HG02973 (cell line): ENCODE results near the gene SLCO4C1.
A peak's percentile ranks its signal among the peaks of the same experiment; 100 is the strongest.
"Not testable (repeated sequence)": the region's sequence is repeated elsewhere in the genome, so short reads cannot be mapped to it uniquely, and the experiment has no call there.

Source experiments
- ATAC-seq: cut with Tn5 transposase; IDR thresholded peaks from one replicate; pipeline ENCODE4 v1.9.1; 2021; ENCODE audit warnings: moderate library complexity; ENCODE audit not compliant: unreplicated experiment

The SLCO4C1 gene, protein sequence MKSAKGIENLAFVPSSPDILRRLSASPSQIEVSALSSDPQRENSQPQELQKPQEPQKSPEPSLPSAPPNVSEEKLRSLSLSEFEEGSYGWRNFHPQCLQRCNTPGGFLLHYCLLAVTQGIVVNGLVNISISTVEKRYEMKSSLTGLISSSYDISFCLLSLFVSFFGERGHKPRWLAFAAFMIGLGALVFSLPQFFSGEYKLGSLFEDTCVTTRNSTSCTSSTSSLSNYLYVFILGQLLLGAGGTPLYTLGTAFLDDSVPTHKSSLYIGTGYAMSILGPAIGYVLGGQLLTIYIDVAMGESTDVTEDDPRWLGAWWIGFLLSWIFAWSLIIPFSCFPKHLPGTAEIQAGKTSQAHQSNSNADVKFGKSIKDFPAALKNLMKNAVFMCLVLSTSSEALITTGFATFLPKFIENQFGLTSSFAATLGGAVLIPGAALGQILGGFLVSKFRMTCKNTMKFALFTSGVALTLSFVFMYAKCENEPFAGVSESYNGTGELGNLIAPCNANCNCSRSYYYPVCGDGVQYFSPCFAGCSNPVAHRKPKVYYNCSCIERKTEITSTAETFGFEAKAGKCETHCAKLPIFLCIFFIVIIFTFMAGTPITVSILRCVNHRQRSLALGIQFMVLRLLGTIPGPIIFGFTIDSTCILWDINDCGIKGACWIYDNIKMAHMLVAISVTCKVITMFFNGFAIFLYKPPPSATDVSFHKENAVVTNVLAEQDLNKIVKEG

DNA sequence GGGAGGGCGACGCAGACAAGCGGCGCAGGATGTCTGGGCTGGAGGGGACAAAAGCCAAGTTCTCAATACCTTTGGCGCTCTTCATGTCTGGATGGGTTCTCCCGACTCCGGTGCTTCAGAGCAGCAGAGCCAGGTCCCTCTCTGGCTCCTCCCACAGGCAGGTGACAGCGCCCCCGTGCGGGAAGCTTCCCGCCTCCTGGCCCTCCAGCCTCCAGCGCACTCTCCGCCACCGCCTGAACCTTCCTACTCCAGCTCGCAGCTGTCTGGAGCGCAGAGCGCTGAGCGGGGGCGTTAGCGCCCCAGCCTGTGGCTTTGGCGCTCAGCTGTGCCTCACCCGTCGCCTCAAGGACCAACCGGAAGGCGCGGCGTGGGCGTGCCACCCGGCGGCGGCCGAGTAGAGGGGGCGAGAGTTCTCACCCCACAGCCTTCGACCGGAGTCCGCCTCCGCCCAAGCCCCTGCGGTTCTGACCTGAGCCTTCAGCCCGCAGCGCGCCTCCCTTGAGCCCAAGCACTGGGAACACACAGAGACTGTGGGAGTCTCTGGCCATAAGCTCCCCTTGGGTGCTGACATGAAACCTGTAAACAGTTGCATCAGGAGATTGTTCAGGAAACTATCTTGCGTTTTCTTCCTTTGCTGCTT is at the start of gene SLCO4C1:
Gene SLCO4C1 (minus strand): TSS at position 107 of the 640 bp plus-strand sequence. CDS start 22 bp downstream, at position 85.
- peak; percentile 93 for ATAC-seq

DNA sequence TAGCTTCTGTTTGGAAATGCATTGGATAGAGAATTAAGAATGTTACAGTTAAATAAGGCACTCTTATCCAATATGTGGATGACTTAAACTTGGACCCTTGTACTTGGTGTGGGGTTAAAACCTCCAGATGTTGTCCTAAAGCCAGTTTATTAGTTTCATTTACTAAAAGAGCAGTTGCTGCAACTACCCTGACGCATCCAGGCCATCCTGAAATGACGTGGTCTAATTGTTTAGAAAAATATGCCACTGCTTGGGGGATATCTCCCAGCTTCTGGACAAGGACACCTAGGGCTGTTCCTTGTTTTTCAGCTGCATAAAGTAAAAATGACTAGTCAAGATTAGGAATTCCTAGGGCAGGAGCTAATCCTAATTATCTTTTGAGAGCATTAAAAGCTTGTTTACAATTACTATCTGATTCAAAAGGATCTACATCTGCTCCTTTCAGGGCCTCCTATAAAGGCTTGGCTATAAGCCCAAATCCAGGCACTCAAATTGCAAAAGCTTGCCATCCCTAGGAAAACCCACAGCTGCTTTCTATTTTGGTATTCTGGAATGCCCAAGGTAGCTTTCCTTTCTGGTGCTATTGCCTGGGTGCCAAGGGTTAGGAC is 45.7 kb upstream of the SLCO4C1 start:
- ATAC-seq = no peak

DNA sequence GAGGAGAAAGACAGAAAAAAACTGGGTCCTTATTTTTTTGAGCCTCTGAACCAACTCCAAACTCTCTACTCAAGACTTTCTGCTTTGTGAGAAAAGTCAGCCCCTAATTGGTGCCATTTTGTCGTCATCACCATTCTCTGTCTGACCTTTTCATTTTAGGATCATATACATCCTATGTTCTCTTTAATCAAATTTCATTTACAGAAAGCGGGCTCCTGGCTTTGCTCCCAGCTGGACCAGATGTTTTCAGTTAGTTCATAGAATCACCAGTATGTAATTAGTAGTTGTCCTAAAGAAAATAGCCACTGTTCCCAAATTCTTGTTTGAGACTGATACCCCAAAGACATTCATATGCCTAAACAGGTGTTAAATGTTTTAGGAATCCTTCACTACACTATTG is 28.6 kb upstream of the SLCO4C1 start:
- ATAC-seq = no peak

DNA sequence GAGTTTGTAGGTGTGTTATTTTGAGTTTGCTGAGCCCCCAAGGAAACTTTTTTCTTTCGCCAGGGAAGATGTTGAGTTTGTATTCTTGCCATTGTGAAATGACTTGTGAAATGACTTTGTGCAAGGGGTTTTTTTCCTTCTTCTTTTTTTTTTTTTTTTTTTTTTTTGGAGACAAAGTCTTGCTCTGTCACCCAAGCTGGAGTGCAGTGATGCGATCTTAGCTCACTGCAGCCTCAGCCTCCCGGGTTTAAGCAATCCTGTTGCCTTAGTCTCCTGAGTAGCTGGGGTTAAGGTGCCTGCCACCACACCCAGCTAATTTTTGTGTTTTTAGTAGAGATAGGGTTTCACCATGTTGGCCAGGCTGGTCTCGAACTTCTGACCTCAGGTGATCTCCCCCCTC is 22.7 kb upstream of the SLCO4C1 start:
- ATAC-seq = not testable (repeated sequence)

DNA sequence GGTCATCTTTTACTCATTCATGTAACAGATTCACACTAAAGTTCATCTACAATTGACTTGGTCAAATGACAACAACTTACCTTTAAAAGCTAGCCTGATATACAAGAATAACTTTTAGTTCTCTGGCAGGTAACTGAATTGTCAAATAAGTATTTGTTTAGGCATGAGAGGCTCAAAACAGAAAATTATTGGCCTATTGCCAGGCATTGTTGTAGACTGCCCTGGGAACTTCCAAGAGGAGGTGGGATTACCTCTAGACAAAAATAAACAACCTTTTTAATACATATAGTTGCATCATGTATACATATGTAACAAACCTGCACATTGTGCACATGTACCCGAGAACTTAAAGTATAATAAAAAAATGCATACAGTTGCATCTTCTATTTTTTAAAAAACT is 18.2 kb upstream of the SLCO4C1 start:
- no peak for ATAC-seq

DNA sequence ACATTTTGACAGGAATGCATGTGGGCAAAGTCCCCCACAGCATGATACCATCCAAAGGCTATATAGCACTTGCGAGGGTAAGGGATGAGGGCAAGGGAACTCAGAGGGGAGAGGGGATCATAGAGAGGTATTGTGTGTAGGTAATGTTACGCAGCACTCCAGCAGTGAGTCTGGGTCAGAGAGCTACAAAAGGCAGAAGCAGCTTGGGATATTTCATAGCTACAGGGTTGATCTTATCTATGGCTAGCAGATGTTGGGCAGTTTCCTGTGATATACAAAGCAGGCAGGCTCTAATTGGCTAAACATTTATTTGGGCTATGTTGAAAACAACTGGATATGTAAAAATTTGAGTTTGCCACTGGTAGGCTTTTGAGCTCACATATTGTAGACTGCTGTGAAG is 17.8 kb upstream of the SLCO4C1 start:
- ATAC-seq = no peak

DNA sequence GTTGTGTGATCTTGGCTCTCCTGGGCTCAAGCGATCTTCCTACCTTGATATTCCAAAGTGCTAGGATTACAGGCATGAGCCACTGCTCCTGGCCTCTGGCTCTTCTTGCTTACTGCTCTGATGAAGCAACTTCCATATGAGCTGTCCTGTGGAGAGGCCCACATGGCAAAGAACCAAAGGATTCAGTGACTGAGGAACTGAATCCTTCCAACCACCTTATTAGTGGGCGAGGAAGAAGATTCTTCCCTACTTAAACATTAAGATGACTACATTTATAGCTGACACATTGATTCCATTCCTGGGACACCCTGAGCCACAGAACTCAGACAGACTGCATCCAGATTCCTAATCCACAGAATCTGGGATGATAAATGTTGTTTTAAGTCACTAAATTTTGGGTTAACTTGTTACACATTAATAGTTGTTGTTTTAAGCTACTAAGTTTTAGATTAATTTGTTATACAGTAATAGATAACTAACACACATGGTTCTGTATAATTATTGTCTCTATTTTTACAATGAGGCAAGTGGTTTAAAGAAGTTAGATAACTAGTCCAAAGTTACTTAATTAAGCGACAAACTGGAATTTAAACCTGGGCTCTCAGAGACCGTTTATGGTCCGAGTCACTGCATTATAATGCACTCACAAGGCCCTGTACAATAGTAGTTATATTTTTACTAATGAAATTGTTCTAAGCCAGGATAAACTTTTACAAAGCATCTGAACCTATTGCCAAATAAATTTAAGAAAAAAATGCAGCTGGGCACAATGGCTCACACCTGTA is 16.7 kb upstream of the SLCO4C1 start:
- ATAC-seq = no peak

DNA sequence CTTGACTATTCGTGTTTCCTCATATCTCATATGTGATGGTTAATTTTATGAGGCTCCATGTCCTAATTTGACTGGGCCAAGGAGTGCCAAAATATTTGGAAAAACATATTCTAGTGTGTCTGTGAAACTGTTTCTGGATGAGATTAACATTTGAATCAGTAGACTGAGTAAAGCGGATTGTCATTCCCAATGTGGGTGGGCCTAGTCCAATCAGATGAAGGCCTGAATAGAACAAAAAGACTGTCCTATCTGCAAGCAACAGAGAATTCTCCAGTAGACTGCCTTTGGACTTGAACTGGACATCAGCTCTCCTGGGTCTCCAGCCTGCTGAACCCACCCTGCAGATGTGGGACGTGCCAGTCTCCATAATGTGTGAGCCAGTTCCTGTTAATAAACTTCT is 13.5 kb upstream of the SLCO4C1 start:
- ATAC-seq = no peak

DNA sequence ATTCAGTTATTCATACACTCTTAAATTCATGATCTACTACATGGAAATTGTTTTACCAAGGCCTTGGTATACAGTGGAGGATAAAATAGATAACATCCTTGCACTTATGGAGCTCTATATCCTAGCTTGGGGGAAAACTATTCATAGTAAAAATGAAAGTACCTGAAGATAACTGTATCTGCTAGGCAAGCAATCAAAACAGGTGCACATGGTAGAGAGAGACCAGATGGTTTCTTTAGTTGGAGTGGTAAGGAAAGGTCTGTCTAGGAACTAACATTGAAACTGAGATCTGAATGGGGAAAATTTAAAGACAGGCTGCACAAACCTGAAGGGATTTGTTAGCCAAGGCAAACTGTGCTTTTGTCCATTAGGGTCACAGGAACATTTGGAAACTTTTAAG is 11.1 kb upstream of the SLCO4C1 start:
- ATAC-seq = no peak

DNA sequence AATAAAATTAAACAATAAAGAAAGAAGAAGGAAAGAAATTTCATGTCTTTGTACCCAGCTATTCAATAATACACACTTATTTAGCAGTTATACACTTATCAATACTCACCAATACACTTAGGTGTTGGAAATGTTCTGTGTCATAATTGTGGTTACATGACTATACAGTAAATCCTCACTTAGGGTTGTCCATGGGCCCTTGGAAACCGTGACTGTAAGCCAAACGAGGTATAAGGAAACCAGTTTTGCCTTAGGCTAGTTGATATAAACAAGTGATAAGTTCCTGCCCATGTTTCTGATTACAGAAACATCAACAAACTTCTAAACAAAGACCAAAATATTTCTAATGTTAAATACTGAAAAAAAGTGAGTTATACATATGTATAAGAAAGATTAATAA is 10.0 kb upstream of the SLCO4C1 start:
- ATAC-seq = no peak

DNA sequence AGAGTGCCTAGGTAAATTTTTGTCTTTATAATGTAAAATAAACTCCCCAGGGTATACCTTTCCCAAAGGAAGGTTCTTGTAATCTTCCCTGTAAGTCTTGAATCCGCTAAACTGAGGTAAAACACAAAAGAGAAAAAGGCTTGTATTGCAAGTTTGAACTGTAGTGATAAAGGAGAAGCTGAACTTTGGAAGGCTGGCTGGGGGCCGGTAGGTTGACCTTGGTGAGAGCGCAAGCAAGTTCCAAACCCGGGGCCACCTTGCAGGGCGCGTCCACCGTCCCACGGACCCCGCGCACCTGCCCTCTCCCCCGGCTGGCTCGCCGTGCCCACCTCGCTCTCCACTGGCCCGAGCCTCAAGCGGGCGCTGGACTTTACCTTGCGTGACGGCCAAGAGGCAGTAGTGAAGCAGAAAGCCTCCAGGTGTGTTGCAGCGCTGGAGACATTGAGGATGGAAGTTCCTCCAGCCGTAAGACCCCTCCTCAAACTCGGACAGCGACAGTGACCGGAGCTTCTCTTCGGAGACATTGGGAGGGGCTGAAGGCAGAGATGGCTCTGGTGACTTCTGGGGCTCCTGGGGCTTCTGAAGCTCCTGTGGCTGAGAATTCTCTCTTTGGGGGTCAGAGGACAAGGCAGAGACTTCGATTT is 428 bp downstream of the SLCO4C1 start:
- peak; percentile 4 for ATAC-seq

DNA sequence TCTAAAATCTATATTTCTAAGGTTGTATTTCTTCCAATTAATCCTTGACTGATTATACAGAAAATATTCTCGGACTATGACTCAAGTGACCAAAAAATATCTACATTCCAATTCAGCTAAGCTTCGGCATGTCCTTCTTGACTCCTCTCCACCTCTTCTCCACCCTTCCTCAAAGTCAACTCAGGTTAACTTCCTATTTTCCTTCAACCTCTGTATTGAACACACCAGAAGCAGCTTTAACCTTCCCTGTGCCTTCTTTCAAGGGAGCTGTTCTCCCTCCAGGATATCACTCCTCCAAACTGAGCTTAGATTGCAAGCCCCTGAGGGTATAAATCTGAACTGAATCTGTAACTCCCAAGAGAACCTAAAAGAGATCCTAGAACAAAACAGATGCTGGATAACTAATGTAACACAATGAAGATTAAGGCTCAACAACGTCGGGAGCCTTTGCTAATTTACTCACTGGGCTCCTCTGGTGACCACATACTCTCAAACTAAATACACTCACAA is 1.1 kb downstream of the SLCO4C1 start:
- ATAC-seq = no peak

DNA sequence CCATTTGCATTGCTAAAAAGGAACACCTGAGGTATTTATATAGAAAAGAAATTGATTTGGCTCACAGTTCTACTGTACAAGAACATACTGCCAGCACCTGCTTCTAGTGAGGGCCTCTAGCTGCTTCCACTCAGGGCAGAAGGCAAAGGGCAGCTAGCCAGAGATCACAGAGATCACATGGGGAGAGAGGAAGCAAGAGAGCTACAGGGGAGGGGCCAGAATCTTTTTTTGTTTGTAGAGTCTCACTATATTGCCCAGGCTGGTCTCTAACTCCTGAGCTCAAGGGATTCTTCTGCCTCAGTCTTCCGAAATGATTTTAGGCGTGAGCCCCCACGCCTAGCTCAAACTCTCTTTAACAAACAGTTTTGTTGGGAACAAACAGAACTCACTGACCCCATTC is 6.1 kb downstream of the SLCO4C1 start:
- ATAC-seq = no peak

DNA sequence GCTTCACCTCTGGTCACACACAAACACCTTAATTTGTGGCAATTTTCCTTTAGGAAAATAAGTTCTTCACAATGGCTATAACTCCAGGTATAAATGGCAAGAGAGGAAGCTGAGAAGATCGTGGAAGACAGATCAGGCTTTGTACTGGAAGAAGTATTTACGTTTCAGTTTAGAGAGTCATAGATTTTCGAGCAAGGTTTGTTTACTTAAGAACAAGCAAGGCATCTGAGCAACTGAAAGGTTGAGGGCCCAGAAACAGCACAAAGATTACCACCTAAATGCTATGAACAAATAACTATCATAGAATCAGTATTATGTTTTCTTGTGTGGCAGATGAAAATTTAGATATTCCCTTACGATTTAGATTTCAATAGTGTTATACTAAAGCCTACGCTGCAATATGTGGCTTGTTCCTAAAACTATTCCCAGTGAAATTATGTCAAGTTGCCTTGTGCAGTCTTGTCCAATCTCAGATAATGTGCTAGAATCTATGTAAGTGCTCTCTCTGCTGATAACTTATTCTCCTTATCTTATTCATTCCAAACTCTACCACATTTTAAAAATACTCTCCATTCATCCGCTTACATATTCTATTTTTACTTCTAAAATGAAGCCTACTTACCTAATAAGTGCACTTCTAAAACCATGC is 6.7 kb downstream of the SLCO4C1 start:
- ATAC-seq = no peak

DNA sequence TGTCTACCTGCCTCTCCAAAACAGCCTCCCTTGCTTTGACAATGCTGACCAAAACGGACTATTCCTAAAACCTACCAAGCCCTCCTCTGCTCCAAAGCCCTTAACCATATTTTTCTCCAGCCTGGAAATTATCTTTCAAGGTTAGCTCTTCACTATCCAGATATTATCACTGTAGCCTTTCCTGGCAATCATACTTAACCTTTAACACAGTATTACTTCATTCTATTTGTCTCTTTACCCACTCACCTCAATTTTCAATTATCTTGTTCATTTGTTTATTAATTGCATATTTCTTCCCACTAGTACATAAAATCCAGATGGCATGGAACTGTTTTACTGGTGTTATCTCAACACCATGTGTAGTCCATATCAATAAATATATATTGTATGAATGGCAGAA is 7.5 kb downstream of the SLCO4C1 start:
- ATAC-seq = no peak

DNA sequence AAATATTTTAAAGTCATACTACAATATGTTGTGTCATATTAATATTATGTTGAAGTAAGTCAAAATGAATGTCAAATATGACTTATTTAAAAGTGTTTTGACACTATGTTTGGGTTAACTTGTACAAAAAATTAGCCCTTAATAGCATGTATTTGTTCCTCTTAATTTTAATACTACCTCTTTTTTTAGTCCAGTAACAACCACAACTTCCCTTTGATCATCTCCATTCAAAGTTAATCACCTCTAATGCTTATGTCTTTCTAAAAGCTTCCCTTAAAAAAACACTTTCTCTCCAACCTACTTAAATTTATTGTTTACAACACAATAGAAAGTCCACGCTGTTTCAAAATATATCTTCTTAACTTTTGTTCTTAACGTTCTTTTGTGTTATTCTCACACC is 9.6 kb downstream of the SLCO4C1 start:
- no peak for ATAC-seq

DNA sequence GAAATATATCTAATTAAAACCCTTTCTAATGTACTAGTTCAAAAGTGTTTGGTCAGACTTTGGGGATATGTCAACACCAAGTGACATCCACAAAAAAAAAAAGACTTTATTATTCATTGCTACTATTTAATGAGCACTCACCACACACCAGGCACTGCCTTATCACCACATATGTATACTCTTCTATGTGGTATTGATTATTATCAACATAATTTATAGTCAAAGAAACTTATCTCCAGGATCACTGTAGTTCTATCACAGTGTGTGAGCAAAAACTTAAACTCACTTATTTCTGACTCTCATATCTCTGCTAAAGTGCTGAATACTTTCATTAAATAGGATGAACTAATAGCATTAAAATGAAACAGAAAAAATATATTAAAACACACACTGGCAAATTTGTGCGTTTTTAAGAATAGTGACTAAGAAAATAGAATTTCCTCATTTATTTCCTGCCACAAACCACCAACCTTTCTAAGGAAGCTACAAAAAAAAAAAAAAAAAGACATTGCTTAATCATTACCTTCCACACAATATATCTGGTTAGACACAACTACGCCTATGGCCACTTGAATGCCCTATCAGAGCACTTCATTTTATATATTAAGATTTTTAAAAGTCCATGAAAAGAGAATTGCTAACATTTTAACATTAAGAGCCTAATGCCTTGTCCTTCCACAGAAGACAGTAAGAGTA is 12.8 kb downstream of the SLCO4C1 start:
- ATAC-seq = no peak

DNA sequence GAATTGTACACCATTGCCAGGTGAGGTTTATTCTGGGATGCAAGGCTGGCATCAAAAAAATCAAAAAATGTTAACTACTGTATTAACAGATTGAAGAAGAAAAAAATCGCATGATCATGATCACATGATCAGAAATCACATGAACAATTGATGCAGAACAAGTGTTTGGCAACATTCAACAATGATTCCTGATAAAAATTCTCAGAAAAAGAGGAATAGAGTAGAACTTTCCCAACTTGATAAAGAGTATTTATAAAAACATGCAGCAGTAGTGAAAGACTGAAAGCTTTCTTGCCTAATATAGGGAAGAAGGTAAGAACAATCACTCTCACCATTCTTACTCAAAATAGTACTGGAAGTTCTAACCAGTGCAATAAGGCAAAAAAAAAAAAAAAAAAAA is 16.4 kb downstream of the SLCO4C1 start:
- no peak for ATAC-seq

DNA sequence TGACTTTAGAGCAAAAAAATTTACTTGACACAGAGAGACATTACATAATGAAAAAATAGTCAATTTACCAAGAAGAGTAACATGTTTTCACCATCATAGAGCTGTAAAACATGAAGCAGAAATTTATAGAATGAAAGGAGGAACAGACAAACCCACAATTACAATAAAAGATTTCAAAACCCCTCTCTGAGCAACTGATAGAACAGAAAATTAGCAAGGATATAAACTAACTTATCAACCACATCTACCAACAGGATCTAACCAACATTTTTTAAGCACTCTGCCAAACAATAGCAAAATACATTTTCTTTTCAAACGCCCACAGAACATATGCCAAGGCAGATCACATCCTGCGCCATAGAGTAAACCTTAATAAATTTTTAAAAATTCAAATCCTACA is 17.9 kb downstream of the SLCO4C1 start:
- no peak for ATAC-seq
